HepG2 (cell line): ENCODE results near the gene BTBD7. TPM values are rescaled to one million over a fixed set of nuclear protein-coding genes. Genes with fewer than 3 reads are reported as not detected.

Experiments
- KAT8 ChIP-seq: IDR thresholded peaks from 2 replicates; pipeline ENCODE4 v1.6.1; 2016; ENCODE audit warnings: missing genetic modification reagents, missing compliant biosample characterization
- KMT2A ChIP-seq: sonication (generic); formaldehyde crosslinking; IDR thresholded peaks from 2 replicates; pipeline ENCODE4 v1.4.0; 2020; ENCODE audit warnings: missing genetic modification reagents
- NFE2L2 ChIP-seq: fragments of 150-350 bp; IDR thresholded peaks from 2 replicates; pipeline ENCODE4 v1.6.1; 2014; ENCODE audit warnings: low read length
- RFX1 ChIP-seq: fragments of 450-650 bp; IDR thresholded peaks from 2 replicates; pipeline ENCODE4 v1.6.1; 2017
- ZFP90 ChIP-seq: sonication (generic); formaldehyde crosslinking; IDR thresholded peaks from 2 replicates; pipeline ENCODE4 v1.8.0; 2022; ENCODE audit warnings: missing genetic modification reagents, mild to moderate bottlenecking, inconsistent platforms, borderline replicate concordance
- ZNF614 ChIP-seq: IDR thresholded peaks from 2 replicates; pipeline ENCODE4 v1.6.1; 2018; ENCODE audit warnings: missing biosample characterization, missing genetic modification reagents, inconsistent platforms, borderline replicate concordance
- ZNF749 ChIP-seq: sonication (generic); formaldehyde crosslinking; IDR thresholded peaks from 2 replicates; pipeline ENCODE4 v1.8.0; 2022; ENCODE audit warnings: mild to moderate bottlenecking, missing genetic modification reagents, moderate library complexity, borderline replicate concordance
- ZNF776 ChIP-seq: sonication (generic); formaldehyde crosslinking; IDR thresholded peaks from 2 replicates; pipeline ENCODE4 v1.4.0; 2020; ENCODE audit warnings: mild to moderate bottlenecking, missing genetic modification reagents
- ZNF816 ChIP-seq: sonication (generic); formaldehyde crosslinking; IDR thresholded peaks from 2 replicates; pipeline ENCODE4 v1.8.0; 2022; ENCODE audit warnings: missing genetic modification reagents, mild to moderate bottlenecking, borderline replicate concordance
- ZSCAN21 ChIP-seq: sonication (generic); formaldehyde crosslinking; IDR thresholded peaks from 2 replicates; pipeline ENCODE4 v1.8.0; 2022; ENCODE audit warnings: mild to moderate bottlenecking, missing genetic modification reagents, moderate library complexity, borderline replicate concordance
- polyA plus RNA-seq, 8 experiments: library from polyadenylated mRNA; depleted of rRNA in 3 of 8; stranded (reverse) in 7 of 8; unstranded in 1 of 8; fragments of >200 nt; fragmentation: Illumina TruSeq in 4 of 8; extraction: Trizol in 4 of 8; gene quantifications; 2 replicates each; pipeline versions ENCODE4 v1.2.1 to v1.2.3, GENCODE V29; 2011 to 2016; ENCODE audit warnings: low read depth in 4 of 8, missing spikeins in 1 of 8, mixed read lengths in 1 of 8; ENCODE audit not compliant: insufficient read depth in 1 of 8
- total RNA-seq, 5 experiments: library from RNA; depleted of rRNA; stranded (reverse); fragments of >200 nt; fragmentation: Illumina TruSeq; extraction: Trizol; gene quantifications; 2 replicates each; pipeline ENCODE4 v1.2.3, GENCODE V29; 2016; ENCODE audit warnings: low read depth in 1 of 5
- TF ChIP-seq, protein P1 (sequence below): sonication (generic); formaldehyde crosslinking; IDR thresholded peaks from 2 replicates; pipeline ENCODE4 v1.8.1; 2023; ENCODE audit warnings: missing genetic modification reagents, mild to moderate bottlenecking, borderline replicate concordance
- TF ChIP-seq, protein P2 (sequence below): sonication (generic); formaldehyde crosslinking; IDR thresholded peaks from 2 replicates; pipeline ENCODE4 v1.9.0; 2022; ENCODE audit warnings: low read depth, missing genetic modification reagents
- TF ChIP-seq, protein P3 (sequence below): IDR thresholded peaks from 2 replicates; pipeline ENCODE4 v1.6.1; 2016
- TF ChIP-seq, protein P4 (sequence below): IDR thresholded peaks from 2 replicates; pipeline ENCODE4 v1.6.1; 2012; ENCODE audit warnings: low read length, improper control_type of control experiment
- TF ChIP-seq, protein P5 (sequence below): fragments of 450-650 bp; IDR thresholded peaks from 2 replicates; pipeline ENCODE4 v1.6.1; 2016
- TF ChIP-seq, protein P6 (sequence below): sonication (generic); formaldehyde crosslinking; IDR thresholded peaks from 2 replicates; pipeline ENCODE4 v1.8.0; 2022; ENCODE audit warnings: missing genetic modification reagents, low read depth, mild to moderate bottlenecking, borderline replicate concordance

BTBD7 gene
- total and polyA plus RNA-seq, 2 of the 13 experiments (the other 11 are each of a cell fraction or from before 2014, with no cell fraction given) = 11.6 to 15.2 TPM

DNA sequence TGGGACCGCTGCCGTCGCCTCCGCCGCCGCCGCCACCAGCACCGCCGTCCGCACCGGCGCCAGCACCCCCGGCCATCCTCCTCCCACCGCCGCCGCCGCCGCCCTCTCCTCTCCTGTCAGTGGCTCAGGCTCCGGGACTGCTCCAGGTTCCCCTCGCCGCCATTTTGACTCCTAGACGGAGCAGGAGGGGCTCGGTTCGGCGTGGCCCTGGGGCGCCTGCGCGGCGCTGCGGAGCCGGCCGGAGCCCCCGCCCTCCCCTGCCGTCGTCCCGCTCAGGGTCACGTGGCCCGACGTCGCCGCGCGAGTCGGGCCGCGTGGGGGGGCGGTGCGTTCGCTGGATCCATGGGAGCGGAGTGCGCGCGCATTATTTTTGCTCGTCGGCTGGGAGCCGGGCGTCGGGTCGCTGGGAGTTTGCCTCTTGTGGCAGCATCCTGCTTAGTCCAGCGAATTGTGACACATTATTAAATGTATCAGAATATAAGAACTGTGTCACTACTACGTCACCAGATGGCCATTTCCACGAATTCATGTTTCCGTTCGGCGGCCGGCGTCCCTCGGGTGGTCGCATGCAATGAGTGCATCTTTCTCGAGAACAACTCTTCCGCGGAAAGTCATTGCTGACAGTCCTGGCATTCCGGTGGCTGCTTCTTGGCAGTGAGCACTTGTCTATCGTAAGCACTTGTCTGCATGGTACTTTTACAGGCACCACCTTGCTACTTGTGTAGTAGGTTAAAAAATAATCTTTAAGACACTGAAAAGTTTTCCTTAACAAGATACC, at the start of gene BTBD7 (continued):
- TF ChIP-seq, protein P1, sequence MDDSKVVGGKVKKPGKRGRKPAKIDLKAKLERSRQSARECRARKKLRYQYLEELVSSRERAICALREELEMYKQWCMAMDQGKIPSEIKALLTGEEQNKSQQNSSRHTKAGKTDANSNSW (CRISPR knock-in tag) = no peak
- TF ChIP-seq, protein P2, sequence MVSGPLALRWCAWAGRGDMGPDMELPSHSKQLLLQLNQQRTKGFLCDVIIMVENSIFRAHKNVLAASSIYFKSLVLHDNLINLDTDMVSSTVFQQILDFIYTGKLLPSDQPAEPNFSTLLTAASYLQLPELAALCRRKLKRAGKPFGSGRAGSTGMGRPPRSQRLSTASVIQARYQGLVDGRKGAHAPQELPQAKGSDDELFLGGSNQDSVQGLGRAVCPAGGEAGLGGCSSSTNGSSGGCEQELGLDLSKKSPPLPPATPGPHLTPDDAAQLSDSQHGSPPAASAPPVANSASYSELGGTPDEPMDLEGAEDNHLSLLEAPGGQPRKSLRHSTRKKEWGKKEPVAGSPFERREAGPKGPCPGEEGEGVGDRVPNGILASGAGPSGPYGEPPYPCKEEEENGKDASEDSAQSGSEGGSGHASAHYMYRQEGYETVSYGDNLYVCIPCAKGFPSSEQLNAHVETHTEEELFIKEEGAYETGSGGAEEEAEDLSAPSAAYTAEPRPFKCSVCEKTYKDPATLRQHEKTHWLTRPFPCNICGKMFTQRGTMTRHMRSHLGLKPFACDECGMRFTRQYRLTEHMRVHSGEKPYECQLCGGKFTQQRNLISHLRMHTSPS (CRISPR knock-in tag) = no peak
- TF ChIP-seq KAT8 (CRISPR knock-in tag) = peak; percentile 81
- TF ChIP-seq ZFP90 (CRISPR knock-in tag) = peak; percentile 83; the same call in 1 of the 2 replicates
- TF ChIP-seq, protein P3, sequence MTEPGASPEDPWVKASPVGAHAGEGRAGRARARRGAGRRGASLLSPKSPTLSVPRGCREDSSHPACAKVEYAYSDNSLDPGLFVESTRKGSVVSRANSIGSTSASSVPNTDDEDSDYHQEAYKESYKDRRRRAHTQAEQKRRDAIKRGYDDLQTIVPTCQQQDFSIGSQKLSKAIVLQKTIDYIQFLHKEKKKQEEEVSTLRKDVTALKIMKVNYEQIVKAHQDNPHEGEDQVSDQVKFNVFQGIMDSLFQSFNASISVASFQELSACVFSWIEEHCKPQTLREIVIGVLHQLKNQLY = no peak
- TF ChIP-seq, protein P4, sequence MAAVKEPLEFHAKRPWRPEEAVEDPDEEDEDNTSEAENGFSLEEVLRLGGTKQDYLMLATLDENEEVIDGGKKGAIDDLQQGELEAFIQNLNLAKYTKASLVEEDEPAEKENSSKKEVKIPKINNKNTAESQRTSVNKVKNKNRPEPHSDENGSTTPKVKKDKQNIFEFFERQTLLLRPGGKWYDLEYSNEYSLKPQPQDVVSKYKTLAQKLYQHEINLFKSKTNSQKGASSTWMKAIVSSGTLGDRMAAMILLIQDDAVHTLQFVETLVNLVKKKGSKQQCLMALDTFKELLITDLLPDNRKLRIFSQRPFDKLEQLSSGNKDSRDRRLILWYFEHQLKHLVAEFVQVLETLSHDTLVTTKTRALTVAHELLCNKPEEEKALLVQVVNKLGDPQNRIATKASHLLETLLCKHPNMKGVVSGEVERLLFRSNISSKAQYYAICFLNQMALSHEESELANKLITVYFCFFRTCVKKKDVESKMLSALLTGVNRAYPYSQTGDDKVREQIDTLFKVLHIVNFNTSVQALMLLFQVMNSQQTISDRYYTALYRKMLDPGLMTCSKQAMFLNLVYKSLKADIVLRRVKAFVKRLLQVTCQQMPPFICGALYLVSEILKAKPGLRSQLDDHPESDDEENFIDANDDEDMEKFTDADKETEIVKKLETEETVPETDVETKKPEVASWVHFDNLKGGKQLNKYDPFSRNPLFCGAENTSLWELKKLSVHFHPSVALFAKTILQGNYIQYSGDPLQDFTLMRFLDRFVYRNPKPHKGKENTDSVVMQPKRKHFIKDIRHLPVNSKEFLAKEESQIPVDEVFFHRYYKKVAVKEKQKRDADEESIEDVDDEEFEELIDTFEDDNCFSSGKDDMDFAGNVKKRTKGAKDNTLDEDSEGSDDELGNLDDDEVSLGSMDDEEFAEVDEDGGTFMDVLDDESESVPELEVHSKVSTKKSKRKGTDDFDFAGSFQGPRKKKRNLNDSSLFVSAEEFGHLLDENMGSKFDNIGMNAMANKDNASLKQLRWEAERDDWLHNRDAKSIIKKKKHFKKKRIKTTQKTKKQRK = no peak
- TF ChIP-seq NFE2L2 = no peak
- TF ChIP-seq KMT2A = peak; percentile 82
- no peak for TF ChIP-seq RFX1
- TF ChIP-seq ZSCAN21 (CRISPR knock-in tag) = peak; percentile 65; the same call in 1 of the 2 replicates
- TF ChIP-seq, protein P5, sequence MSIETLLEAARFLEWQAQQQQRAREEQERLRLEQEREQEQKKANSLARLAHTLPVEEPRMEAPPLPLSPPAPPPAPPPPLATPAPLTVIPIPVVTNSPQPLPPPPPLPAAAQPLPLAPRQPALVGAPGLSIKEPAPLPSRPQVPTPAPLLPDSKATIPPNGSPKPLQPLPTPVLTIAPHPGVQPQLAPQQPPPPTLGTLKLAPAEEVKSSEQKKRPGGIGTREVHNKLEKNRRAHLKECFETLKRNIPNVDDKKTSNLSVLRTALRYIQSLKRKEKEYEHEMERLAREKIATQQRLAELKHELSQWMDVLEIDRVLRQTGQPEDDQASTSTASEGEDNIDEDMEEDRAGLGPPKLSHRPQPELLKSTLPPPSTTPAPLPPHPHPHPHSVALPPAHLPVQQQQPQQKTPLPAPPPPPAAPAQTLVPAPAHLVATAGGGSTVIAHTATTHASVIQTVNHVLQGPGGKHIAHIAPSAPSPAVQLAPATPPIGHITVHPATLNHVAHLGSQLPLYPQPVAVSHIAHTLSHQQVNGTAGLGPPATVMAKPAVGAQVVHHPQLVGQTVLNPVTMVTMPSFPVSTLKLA = peak; percentile 74
- no peak for TF ChIP-seq ZNF614
- TF ChIP-seq, protein P6, sequence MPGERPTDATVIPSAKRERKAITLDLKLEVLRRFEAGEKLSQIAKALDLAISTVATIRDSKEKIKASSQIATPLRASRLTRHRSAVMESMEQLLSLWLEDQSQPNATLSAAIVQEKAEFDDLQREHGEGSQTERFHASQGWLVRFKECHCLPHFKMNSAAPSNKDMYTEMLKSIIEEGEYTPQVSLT (CRISPR knock-in tag) = no peak
- TF ChIP-seq ZNF776 (CRISPR knock-in tag) = no peak; the same call in 1 of the 2 replicates
- TF ChIP-seq ZNF749 (CRISPR knock-in tag) = peak; percentile 71
- TF ChIP-seq ZNF816 = peak; percentile 75; the same call in 1 of the 2 replicates
